Neural cell (in vitro differentiated cells): ENCODE results near the gene WDR82.

Source experiments
- CTCF ChIP-seq: fragments of 450-650 bp; IDR thresholded peaks from 2 replicates; pipeline ENCODE4 v1.5.1; 2014; ENCODE audit warnings: antibody characterized with exemption, mild to moderate bottlenecking, moderate library complexity; ENCODE audit not compliant: poor library complexity, severe bottlenecking
- EP300 ChIP-seq: fragments of 450-650 bp; conservative IDR thresholded peaks from 2 replicates; pipeline ENCODE4 v1.6.1; 2014; ENCODE audit warnings: antibody characterized with exemption, mild to moderate bottlenecking, moderate library complexity; ENCODE audit not compliant: poor library complexity, severe bottlenecking
- EZH2 ChIP-seq: fragments of 200-600, 300-800 bp; shearing (Covaris generic), sonication (generic); IDR thresholded peaks from 2 replicates; pipeline ENCODE4 v1.6.1; 2014; ENCODE audit warnings: antibody characterized with exemption, low read length, borderline replicate concordance, mild to moderate bottlenecking; ENCODE audit not compliant: insufficient read depth, poor library complexity, severe bottlenecking
- POLR2AphosphoS5 ChIP-seq: IDR thresholded peaks from 2 replicates; pipeline ENCODE4 v1.6.1; 2012
- RAD21 ChIP-seq: fragments of 450-650 bp; conservative IDR thresholded peaks from 2 replicates; pipeline ENCODE4 v1.6.1; 2014; ENCODE audit warnings: antibody characterized with exemption, mild to moderate bottlenecking, moderate library complexity
- TAF1 ChIP-seq: IDR thresholded peaks from 2 replicates; pipeline ENCODE4 v1.6.1; 2012; ENCODE audit warnings: low read depth

DNA sequence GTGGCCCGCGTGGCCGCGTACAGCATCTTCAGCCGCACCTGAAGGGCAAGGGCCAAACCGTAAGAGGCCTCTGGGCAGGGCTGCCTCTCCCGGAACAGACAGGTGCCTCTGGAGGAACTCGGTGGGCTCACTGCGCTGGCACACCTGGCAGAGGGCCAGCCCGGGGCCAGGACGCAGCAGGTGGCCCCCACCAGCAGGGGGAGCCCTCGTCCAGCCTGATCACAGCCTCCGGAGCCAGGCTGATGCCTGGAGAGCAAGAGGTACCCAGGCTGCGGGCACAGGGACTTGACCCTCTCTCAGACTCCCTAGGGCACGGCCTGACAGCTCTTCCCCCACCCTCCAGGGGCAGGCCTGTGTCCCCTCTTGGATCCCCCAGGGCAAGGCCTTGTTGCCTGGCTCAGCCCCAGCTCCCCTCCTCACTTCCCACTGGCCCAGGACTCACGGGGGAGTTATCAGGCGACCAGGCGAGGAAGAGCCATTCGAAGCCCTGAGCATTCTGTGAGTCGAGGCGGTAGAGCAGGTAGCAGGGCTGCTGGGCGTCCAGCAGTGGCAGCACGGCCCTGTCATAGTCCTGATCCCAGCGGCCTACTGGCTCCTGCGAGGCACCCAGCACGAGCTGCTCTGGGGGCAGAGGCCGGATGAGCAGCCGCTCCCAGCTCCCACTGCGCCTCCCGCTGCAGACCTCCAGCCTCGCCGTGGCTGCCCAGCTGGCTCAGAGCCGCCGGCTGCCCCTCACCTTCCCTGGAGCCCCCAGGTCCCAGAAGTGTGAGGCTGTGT is 46.8 kb downstream of the WDR82 start:
- TF ChIP-seq CTCF (peak; percentile 43), EZH2 (no peak), RAD21 (no peak), EP300 (no peak), POLR2AphosphoS5 (no peak), TAF1 (no peak)
